HL-60 (cell line): Measurements from ENCODE around the gene ZNF283.

Experiments used
- DNase-seq, 2 experiments: peaks; one replicate each; pipeline ENCODE4 v3.0.0-alpha.2; 2010 to 2020; ENCODE audit warnings: low read depth in 1 of 2, low spot score in 1 of 2
- H3K27ac ChIP-seq: fragments of 250-450 bp; sonication (Bioruptor Pico); replicated peaks from 2 replicates; pipeline ENCODE4 v1.5.1; 2020; ENCODE audit warnings: mild to moderate bottlenecking, moderate library complexity
- H3K27me3 ChIP-seq: fragments of 250-450 bp; sonication (Bioruptor Pico); 2 replicates; pipeline ENCODE4 v1.5.1; 2021; ENCODE audit warnings: mild to moderate bottlenecking, moderate library complexity; ENCODE audit not compliant: insufficient read depth, poor library complexity, severe bottlenecking
- H3K4me3 ChIP-seq: replicated peaks from 2 replicates; pipeline ENCODE4 v1.5.1; 2011; ENCODE audit warnings: mild to moderate bottlenecking, control low read depth, low read length; ENCODE audit not compliant: insufficient read depth
- CTCF ChIP-seq: IDR thresholded peaks from one replicate; pipeline ENCODE4 v1.5.1; 2011; ENCODE audit warnings: low read length, control low read depth, inconsistent platforms; ENCODE audit not compliant: insufficient read depth
- GABPA ChIP-seq: IDR thresholded peaks from 2 replicates; pipeline ENCODE4 v1.6.1; 2012; ENCODE audit warnings: low read depth
- POLR2AphosphoS5 ChIP-seq: IDR thresholded peaks from 2 replicates; pipeline ENCODE4 v1.6.1; 2012; ENCODE audit warnings: low read depth
- REST ChIP-seq: IDR thresholded peaks from 2 replicates; pipeline ENCODE4 v1.6.1; 2012; ENCODE audit warnings: low read depth; ENCODE audit not compliant: insufficient replicate concordance
- SPI1 ChIP-seq: IDR thresholded peaks from 2 replicates; pipeline ENCODE4 v1.6.1; 2012; ENCODE audit warnings: low read depth, mild to moderate bottlenecking, borderline replicate concordance

The ZNF283 gene

GRCh38 chr19:43780706-43781525, 46.2 kb upstream of the ZNF283 start, which contains the start of gene KCNN4:
Gene KCNN4 (minus strand): TSS chr19:43780973. CDS start chr19:43780861, 112 bp downstream.
- peak; percentile 78 to 85 for DNase-seq
- Histone ChIP-seq H3K4me3 (peak within 1 kb of the TSS; percentile 78), H3K27ac (peak within 1 kb of the TSS; percentile 97), H3K27me3 (no peaks in the 10 kb centered on the region)
- TF ChIP-seq POLR2AphosphoS5 (peak; percentile 79), GABPA (no peak)

GRCh38 chr19:43781630-43782310, 45.4 kb upstream of the ZNF283 start:
- Histone ChIP-seq H3K27me3 (no peaks in the 10 kb centered on the region), H3K4me3 (no peak overlapping the region), H3K27ac (no peak overlapping the region)
- TF ChIP-seq CTCF (no peak), REST (no peak), SPI1 (no peak), POLR2AphosphoS5 (no peak), GABPA (no peak)
- no peak for DNase-seq

GRCh38 chr19:43782311-43782660, 44.8 kb upstream of the ZNF283 start:
- TF ChIP-seq REST (no peak), POLR2AphosphoS5 (no peak), SPI1 (no peak), CTCF (no peak), GABPA (no peak)
- DNase-seq, result no peak
- Histone ChIP-seq H3K27me3 (no peaks in the 10 kb centered on the region), H3K4me3 (no peak overlapping the region), H3K27ac (no peak overlapping the region)

- TF ChIP-seq SPI1, result no peak
- no peak for TF ChIP-seq CTCF
- no peak for TF ChIP-seq REST
- no peak for TF ChIP-seq POLR2AphosphoS5
- TF ChIP-seq GABPA, result no peak
- Histone ChIP-seq H3K4me3 (no peak overlapping the region), H3K27me3 (no peaks in the 10 kb centered on the region), H3K27ac (no peak overlapping the region)
- DNase-seq, result no peak
Observed at GRCh38 chr19:43782689-43783231, 44.4 kb upstream of the ZNF283 start.
